Neuron (in vitro differentiated cells): Measurements from ENCODE around the gene PRXL2C.
"Not testable (repeated sequence)": the region's sequence is repeated elsewhere in the genome, so short reads cannot be mapped to it uniquely, and the experiment has no call there.

ENCODE experiments used
- H2AFZ ChIP-seq: one replicate; pipeline ENCODE4 v1.6.1; 2013; ENCODE audit warnings: low read depth, mild to moderate bottlenecking, inconsistent platforms, low read length, moderate library complexity
- H3K27me3 ChIP-seq: one replicate; pipeline ENCODE4 v1.6.1; 2013; ENCODE audit warnings: low read length; ENCODE audit not compliant: insufficient read depth
- H3K36me3 ChIP-seq: one replicate; pipeline ENCODE4 v1.6.1; 2013; ENCODE audit warnings: low read length; ENCODE audit not compliant: insufficient read depth
- H3K4me1 ChIP-seq: one replicate; pipeline ENCODE4 v1.6.1; 2013; ENCODE audit warnings: low read length; ENCODE audit not compliant: insufficient read depth
- H3K4me3 ChIP-seq: 2 replicates; pipeline ENCODE4 v1.5.1; 2013; ENCODE audit warnings: mild to moderate bottlenecking, low read length, moderate library complexity
- H3K9me3 ChIP-seq: one replicate; pipeline ENCODE4 v1.6.1; 2013; ENCODE audit warnings: low read length

PRXL2C gene

DNA sequence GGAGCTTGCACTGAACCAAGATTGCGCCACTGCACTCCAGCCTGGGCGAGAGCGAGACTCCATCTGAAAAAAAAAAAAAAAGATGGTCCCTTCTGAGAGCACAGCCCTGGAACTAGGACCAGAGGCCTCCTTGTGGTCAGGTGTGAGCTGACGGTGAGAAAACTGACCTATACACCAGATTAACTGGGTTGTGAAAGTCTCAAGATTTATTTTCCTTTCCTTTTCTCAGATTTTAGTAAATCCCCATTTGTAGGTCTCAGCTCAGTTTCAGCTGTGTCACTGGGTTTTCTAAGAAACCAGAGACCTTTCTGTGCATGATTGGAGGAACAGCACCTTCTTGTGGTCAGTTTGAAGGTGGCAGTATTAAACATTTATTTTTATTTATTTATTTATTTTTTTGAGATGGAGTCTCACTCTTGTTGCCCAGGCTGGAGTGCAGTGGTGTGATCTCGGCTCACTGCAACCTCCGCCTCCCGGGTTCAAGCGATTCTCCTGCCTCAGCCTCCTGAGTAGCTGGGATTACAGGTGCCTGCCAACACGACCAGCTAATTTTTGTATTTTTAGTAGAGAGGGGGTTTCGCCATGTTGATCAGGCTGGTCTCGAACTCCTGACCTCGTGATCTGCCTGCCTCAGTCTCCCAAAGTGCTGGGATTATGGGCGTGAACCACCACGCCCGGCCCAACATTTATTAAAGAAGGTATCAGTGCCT is 11.7 kb upstream of the PRXL2C start:
- H3K27me3 ChIP-seq, H3K9me3 ChIP-seq, H3K4me3 ChIP-seq: not testable (repeated sequence)

DNA sequence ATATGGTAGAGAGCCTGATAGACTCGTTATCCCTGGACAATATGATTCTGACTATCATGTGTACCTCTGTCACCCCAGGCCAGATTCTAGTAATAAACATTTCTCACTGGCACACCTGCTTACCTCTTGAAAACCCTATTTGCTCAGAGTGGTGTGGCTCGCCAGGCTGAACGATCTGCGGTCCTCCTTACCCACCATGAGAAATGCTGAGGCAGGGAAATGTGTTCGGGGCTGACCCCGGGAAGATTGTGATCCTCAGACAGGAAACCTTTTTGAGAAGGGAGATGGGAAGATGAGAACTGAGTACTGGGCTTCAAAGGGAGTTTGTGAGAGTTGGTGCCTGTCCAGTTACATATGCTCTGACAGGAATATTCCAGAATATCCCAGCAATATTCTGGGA is 10.7 kb upstream of the PRXL2C start:
- no peaks in the 10 kb centered on the region for H3K9me3 ChIP-seq
- no peaks in the 10 kb centered on the region for H3K36me3 ChIP-seq
- H3K4me1 ChIP-seq = no peaks in the 10 kb centered on the region
- no peaks in the 10 kb centered on the region for H3K27me3 ChIP-seq
- H3K4me3 ChIP-seq = no peak overlapping the region
- no peak overlapping the region for H2AFZ ChIP-seq

More for the DNA sequence above, 11.7 kb upstream of the PRXL2C start:
- not testable (repeated sequence) for H3K36me3 ChIP-seq, H3K4me1 ChIP-seq, H2AFZ ChIP-seq

GRCh38 chr9:96663506-96664120 is 8.5 kb upstream of the PRXL2C start:
- Histone ChIP-seq H3K27me3 (no peaks in the 10 kb centered on the region), H3K4me1 (no peaks in the 10 kb centered on the region), H2AFZ (no peak overlapping the region), H3K36me3 (no peaks in the 10 kb centered on the region), H3K4me3 (no peak overlapping the region), H3K9me3 (no peaks in the 10 kb centered on the region)

DNA sequence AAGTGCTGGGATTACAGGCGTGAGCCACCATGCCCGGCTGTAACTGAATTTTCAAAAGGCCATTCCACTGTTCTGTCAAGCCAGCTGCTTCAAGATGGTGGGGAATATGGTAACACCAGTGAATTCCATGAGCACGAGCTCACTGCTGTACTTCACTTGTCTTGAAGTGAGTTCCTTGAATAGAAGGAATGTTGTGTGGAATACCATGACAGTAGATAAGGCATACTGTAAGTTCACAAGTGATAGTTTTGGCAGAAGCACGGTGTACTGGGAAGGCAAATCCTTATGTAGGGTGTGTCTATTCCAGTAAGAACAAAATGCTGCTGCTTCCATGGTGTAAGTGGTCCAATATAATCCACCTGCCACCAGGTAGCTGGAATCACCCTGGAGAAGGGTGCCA is 6.6 kb upstream of the PRXL2C start:
- Histone ChIP-seq H3K4me1 (no peaks in the 10 kb centered on the region), H3K9me3 (no peaks in the 10 kb centered on the region), H3K36me3 (no peaks in the 10 kb centered on the region), H3K4me3 (no peak overlapping the region), H3K27me3 (no peaks in the 10 kb centered on the region), H2AFZ (no peak overlapping the region)

GRCh38 chr9:96660692-96661248 is 5.7 kb upstream of the PRXL2C start:
- no peak overlapping the region for H2AFZ ChIP-seq

GRCh38 chr9:96654450-96655197 is 493 bp downstream of the PRXL2C start:
- no peaks in the 10 kb centered on the region for H3K9me3 ChIP-seq
- peak overlapping the region; percentile 99 for H2AFZ ChIP-seq
- peak overlapping the region; percentile 85 for H3K4me3 ChIP-seq
- no peaks in the 10 kb centered on the region for H3K36me3 ChIP-seq
- H3K4me1 ChIP-seq = peaks cover 3% of the 10 kb centered on the region
- H3K27me3 ChIP-seq = no peaks in the 10 kb centered on the region

More at GRCh38 chr9:96660692-96661248, 5.7 kb upstream of the PRXL2C start:
- Histone ChIP-seq H3K36me3 (no peaks in the 10 kb centered on the region), H3K9me3 (no peaks in the 10 kb centered on the region), H3K27me3 (no peaks in the 10 kb centered on the region), H3K4me1 (no peaks in the 10 kb centered on the region), H3K4me3 (no peak overlapping the region)

DNA sequence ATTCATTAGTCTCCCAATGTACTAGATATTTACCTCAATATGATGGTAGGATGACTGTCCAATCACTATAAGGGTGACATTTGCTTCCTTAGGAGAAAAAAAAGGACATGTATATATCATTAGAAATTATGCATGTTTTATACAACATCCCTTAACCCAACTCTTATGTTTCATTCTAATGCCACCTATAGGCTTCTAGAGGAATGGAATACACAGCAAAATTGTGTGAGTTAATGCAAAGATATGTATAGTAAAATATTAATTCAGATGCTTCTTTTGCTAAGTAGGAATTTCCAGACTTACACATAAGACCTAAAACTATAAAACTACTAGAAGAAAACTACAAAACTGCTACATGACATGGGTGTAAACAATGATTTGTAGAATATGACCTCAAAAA is 3.5 kb downstream of the PRXL2C start:
- Histone ChIP-seq H2AFZ (no peak overlapping the region), H3K4me1 (peaks cover 3% of the 10 kb centered on the region), H3K4me3 (no peak overlapping the region), H3K27me3 (no peaks in the 10 kb centered on the region), H3K36me3 (no peaks in the 10 kb centered on the region), H3K9me3 (no peaks in the 10 kb centered on the region)

DNA sequence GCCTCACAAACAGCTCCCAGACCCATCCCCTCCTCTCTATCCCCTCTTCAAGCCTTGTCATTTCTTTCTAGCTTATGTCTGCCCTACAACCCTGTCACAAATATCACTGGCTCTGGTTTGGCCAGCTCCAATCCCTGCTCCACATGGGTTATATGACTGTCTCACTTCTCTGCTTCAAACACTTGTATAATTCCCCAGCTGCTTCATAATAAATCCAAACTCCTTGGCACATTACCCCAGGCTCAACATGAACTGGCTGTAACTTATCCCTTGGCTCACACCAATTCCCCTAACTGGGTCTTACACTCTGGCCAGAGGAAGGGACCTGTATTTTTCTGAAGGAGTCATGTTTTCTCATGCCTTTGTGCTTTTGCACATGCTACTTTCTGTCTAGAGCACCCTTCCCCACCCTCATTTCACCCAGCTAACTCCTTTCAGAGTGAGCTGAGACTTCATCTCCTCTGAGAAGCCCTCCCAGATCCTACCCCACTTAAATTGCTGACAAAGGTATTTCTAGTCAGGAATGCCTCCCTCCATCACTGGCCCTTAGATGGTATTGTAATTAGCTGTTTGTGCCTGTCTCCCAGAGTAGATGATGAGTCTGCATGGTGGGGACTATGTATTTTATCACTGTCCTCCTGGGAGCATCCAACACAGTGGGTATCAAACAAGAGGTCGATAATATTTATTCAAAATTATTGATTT is 5.3 kb downstream of the PRXL2C start:
- Histone ChIP-seq H3K27me3 (no peaks in the 10 kb centered on the region), H2AFZ (no peak overlapping the region), H3K36me3 (peaks cover 5% of the 10 kb centered on the region), H3K4me1 (peaks cover 3% of the 10 kb centered on the region), H3K4me3 (no peak overlapping the region), H3K9me3 (no peaks in the 10 kb centered on the region)

GRCh38 chr9:96646081-96646991 is 8.8 kb downstream of the PRXL2C start:
- H3K4me1 ChIP-seq = no peaks in the 10 kb centered on the region
- no peaks in the 10 kb centered on the region for H3K9me3 ChIP-seq
- peaks cover 5% of the 10 kb centered on the region for H3K36me3 ChIP-seq
- H3K4me3 ChIP-seq = no peak overlapping the region
- H2AFZ ChIP-seq = no peak overlapping the region
- H3K27me3 ChIP-seq = no peaks in the 10 kb centered on the region

- Histone ChIP-seq H3K9me3 (no peaks in the 10 kb centered on the region), H2AFZ (no peak overlapping the region), H3K36me3 (peaks cover 5% of the 10 kb centered on the region), H3K27me3 (no peaks in the 10 kb centered on the region), H3K4me3 (no peak overlapping the region), H3K4me1 (no peaks in the 10 kb centered on the region)
Measured at GRCh38 chr9:96644137-96644536, 11.0 kb downstream of the PRXL2C start.

DNA sequence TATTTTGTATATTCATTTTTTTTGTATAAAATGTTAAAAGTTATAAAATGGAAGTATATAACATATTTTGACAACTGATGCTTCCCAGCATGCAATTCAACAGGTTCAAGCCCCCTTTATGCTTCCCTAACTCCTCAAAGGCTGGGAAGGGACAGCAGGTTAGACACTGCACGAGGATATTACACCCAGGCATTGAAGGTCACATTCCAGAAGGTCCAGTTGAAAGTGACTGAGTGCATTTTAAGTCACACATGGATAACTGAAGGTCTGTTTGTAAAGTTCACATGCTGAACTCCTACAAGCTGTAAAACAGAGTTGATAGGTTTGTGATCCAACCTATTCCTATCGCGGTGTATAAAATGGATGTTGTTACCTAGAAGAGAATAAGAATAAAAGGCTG is 13.6 kb downstream of the PRXL2C start:
- Histone ChIP-seq H3K4me3 (no peak overlapping the region), H3K4me1 (no peaks in the 10 kb centered on the region), H3K36me3 (peaks cover 5% of the 10 kb centered on the region), H2AFZ (no peak overlapping the region), H3K9me3 (no peaks in the 10 kb centered on the region), H3K27me3 (no peaks in the 10 kb centered on the region)
